IPS DF 19.7 (cell line): ENCODE data around the gene SMIM45.
"Not testable (repeated sequence)": the region's sequence is repeated elsewhere in the genome, so short reads cannot be mapped to it uniquely, and the experiment has no call there.

Experiments
- DNase-seq: peaks from one replicate; pipeline ENCODE4 v3.0.0-alpha.2; 2013; ENCODE audit warnings: low read depth, low spot score

SMIM45 gene

DNA sequence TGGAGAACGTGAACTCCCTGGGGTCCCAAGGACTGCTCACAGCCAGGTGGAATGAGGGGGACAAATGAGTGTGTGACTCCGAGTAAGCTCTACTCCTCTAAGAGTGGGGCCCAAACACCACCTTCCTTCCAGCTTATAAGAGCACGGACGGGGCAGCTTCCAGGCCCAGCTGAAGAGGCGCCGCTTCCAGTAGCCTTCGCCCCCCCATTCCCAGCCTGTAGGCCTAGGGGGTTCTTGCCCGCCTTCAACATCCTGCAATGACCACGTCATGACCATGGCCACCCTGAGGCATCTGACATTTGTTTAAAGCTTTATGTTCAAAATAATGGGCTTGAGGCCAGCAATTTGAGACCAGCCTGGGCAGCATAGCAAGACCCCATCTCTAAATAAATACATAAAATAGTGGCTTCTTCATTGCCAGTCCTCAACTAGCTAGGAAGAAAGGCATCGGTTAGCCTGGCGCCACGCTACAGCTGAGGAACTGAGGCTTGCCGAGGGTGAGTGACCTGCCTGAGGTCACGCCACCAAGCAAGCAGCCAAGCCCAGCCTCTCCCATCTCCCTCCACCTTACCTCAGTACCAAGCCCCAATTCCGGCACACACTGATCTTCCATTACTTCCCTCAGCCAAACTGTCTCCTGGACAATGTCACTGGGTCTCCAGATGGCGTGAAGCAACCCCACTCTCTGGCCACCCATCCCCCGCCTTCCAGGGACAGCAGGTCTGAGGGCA is 17.5 kb upstream of the SMIM45 start:
- no peak for DNase-seq

DNA sequence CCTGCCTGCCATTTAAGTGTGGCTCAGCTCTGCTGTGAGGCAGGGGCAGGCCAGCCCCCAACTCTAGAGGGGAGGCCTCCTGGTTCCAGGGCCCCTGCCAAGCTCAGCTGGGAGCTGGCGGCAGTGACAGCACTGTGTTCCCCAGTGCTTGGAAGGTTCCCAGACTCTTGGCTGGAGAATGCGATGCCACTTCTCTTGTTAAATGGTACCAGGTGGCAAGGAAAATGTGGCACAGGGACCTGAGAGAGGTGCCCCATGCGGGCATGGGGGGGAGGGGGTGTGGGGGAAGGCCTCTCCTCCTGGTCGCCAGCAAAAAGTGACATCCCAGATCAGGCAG is 17.0 kb upstream of the SMIM45 start:
- DNase-seq = no peak

DNA sequence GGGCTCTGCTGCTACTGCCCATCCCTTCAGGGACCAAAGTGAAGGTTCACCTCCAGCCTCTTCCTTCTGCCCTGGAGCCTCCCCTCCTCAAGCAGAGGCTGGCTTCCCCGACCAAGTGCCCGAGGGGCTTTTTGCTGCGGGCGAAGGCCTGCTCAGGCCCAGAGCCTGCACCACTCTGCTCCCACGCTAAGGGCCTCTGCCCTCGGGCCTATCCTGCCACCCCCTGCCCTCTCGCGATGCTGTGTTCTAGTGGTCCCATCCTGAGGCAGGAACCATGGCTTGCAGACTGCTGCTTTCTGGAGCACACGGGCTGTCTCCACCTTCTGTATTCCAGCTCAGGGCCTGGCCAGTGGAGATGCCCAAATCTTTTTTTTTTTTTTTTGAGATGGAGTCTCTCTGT is 16.4 kb upstream of the SMIM45 start:
- DNase-seq = no peak

DNA sequence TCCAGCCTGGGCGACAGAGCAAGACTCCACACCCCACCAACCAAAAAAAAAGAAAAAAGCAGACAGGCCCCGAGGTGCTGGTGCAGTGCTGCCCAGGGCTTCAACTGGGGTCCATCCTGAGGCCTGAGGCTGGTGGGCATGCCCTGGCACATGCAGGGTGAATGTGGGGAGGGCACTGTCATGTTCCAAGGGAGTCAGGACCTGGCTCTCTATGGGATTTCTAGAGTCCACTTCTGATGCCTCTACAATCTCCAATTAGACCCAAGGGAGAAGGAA is 15.1 kb upstream of the SMIM45 start:
- DNase-seq = no peak

DNA sequence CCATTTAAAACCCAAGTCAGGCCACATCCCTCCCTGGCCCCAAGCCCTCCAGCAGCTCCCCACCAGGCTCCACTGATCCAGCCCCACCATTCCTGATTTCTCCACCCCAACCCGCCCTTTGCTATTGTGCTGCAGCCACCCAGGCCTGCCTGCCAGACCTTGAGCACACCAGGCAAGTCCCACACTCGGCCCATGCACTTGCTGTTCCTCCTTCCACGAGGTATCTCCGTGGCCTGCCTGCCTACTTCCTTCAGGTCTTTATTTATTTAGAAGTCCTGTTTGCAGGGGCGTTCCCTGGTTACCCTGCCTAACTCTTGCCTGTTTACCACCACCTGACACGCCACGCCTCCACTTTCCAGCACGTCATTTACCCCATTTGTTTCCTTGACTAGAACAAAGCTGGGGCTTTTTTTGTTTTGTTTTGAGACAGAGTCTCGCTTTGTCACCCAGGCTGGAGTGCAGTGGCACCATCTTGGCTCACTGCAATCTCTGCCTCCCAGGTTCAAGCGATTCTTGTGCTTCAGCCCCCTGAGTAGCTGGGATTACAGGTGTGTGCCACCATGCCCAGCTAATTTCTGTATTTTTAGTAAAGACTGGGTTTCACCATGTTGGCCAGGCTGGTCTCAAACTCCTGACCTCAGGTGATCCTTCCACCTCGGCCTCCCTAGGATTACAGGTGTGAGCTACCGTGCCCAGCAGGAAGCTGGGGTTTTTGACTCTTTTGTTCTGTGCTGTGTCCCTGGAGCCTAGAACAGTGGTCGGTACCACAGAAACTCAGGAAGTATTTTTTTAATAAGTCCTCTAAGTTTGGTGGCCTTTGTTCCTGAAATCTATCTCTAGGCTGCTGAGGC is 11.7 kb upstream of the SMIM45 start:
- no peak for DNase-seq

DNA sequence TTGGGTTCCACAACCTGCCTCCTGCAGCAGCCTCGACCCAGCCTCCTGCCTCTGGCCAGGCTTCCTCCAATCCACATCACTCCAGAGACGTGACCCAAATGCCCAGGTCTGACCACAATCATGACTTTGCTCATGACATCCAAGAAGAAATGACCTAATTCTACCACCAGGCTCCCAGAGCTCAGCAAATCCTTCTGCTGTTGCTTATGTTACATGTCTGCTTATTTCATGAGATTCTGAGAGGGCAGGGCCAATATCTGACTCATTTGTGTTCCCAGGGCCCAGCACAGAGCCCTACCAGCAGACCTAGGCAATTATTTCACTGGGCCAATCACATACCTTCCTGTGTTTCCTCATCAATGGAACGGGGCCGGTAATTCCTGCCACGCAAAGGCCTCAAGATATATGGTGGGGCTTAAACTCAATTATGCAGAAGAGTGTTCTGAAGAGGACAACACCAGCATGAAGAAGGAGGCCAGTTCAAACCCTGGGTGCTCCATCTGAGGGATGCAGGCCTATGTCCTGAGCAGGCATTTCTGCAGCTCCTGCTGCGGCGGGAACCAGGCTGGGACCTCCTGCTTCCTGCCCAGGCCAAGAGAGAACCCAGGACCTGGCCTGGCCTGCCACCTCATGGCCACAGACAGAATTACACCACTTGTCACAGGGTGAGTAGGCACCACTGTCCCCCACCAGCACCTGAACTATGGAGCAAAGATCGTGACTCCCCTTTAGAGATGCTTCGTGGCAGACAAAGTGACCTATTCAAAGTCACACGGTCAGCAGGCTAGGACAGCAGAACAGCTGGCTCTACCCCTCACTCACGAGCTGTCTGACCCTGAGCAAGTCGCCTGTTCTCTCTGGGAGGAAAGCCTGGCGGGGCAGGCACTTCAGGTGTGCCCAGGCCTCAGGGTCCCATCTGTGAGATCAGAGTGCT is 10.9 kb upstream of the SMIM45 start:
- DNase-seq = no peak

DNA sequence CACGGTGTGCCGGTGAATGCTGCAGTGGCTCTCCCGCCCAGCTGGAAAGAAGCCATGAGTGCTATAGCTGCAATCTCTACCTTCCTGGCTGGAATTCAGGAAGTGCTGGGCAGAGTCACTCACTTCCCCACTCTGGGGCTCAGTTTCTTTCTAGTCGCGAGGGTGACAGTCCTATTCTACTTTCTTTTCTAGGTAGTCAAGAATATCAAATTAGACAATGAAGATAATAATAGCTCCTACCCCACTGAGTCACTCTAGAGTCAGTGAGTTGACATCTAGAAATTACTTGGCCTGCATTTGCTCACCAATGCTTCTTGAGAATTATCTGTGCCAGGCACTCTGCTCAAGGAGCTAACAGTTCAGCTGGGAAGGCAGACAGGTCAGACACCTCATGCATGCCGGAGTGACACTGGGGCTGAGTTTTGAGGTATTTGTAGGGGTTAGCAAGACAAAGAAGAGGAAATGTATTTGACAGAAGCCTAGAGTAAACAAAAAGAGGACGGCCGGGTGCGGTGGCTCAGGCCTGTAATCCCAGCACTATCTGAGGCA is 8.2 kb upstream of the SMIM45 start:
- no peak for DNase-seq

DNA sequence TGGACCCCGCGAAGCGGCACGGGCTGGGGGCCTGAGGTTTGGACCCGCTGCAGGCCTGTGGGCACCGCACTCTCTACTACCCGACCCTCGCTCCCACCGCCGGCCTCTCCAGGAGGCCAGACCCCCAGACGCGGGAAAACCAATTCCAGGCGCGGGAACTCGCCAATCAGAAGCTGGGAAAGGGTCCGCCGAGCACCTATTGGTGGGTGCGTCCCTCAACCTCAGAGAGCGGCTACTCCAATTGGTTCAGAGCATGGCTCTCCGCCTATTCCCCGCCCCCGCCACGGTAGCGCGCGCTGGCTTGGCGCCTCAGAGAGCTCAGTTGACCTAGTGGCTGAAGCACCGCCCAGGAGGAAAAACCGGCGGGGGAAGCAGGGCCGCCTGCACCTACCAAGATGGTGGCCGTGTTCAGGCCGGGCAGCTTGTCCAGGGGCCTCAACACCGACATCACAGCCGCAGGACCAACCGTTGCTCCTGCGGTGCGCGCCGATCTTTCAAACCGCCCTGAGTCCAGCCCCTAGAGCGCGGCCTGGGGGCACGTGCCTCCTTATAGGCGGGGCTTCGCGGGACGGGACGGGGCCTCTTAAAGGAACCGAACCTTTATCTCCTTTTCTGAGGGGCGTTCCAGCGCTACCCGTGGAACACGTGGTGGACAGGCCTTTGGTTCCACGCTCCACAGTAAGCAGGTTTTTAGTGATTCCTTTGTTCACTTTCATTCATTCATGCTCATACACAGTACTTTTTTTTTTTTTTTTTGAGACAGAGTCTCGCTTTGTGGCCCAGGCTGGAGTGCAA is 5.1 kb upstream of the SMIM45 start, which contains the start of gene CENPM:
CENPM (minus strand) TSS at position 524 of the 795 bp plus-strand sequence; CDS start at position 448, 76 bp downstream.
- DNase-seq = peak; percentile 87

DNA sequence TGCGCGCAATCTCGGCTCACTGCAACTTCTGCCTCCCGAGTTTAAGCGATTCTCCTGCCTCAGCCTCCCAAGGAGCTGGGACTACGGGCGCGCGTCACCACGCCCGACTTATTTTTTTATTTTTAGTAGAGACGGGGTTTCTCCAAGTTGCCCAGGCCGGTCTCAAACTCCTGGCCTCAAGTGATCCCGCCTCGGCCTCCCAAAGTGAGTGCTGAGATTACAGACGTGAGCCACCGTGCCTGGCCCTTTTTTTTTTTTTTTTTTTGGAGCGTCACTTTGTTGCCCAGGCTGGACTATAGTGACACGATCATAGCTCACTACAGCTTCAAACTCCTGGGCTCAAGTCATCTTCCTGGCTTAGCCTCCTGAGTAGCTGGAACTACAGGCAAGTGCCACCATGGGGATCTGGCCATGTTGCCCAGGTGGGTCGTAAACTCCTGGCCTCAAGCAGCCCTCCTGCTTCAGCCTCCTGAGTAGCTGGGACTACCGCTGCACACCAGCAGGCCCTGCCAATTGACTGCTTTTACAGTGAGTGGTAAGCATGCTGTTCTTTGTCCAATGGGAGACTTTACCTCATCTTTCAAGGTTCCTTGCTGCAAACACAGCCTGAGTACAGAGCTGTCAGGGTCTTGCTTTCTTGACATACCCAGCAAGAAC is 4.4 kb upstream of the SMIM45 start:
- no peak for DNase-seq

DNA sequence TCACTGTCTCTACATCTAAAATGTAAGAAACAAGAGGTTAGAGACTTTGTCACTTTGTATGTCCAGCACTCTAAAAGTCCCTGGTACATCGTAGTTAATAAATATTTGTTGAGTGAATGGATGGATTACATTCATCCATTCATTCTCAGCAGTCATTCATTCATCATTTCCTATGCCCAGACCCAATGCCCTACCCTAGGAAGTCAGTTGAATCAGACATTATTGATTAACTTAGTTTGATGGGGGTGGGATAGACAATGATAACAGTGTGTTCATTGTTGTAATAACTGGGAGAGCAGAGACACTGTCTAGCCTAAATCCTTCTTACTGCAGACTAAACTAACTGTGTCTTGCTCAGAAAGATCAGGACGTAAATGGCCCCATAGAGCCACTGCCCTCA is 3.8 kb upstream of the SMIM45 start:
- DNase-seq = no peak

DNA sequence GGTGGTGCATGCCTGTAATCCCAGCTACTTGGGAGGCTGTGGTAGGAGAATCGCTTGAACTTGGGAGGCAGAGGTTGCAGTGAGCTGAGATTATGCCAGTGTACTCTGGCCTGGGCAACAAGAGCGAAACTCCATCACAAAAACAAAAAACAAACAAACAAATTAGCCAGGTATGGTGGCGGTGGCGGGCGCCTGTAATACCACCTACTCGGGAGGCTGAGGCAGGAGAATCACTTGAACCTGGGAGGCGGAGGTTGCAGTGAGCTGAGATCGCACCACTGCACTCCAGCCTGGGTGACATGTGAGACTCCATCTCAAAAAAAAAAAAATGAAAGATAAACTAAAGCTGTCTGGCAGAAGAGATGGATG is 3.0 kb upstream of the SMIM45 start:
- not testable (repeated sequence) for DNase-seq

DNA sequence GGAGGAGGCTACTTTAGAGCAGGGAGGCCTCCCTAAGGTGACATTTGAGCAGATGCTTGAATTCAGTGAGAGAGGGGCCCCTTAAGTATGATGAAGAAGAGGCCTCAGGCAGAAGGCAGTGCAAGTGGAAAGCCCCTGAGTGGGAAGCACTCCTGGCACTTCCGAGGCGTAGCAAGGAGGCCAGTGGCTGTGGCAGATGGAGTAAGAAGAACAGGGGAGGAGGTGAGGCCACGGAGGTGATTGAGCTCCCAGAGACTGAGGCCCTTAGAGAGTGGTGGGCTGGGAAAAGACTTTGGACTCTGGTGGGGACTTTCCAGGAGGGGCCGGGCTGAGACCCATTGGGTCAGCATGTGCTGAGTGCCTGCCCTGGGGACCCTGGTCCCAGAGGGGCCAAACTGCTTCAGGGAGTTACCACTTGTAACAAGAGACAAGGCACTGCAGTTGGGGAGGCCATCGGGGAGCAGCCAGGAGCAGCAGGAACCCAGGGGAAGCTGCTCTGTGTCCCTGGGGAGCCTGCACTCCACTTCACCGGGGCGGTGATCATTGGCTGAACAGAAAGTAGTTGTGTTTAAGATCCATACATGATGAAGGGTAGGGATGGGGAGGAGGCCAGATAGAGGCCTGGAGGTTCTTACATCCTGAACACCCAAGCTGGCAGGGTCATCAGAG is 2.5 kb upstream of the SMIM45 start:
- DNase-seq = no peak

DNA sequence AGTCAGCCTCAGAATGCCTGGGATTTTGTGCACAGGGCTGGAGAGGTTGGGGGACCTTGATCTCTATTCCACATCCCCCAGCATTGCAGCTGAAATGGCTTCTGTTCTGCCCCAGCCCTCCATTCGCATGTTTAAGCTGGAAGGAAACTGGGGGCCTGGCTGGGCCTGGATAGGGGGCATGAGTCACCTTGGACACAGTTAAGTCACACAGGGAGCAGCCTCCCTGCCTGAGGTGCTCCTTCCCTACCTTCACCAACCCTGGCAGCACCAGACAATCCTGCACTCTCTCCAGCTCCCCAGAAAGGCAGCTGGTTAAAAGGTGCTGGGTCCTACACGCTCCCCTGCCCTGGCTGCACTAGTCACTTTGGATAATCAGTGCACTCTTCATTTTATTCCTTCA is 763 bp downstream of the SMIM45 start:
- DNase-seq = no peak

DNA sequence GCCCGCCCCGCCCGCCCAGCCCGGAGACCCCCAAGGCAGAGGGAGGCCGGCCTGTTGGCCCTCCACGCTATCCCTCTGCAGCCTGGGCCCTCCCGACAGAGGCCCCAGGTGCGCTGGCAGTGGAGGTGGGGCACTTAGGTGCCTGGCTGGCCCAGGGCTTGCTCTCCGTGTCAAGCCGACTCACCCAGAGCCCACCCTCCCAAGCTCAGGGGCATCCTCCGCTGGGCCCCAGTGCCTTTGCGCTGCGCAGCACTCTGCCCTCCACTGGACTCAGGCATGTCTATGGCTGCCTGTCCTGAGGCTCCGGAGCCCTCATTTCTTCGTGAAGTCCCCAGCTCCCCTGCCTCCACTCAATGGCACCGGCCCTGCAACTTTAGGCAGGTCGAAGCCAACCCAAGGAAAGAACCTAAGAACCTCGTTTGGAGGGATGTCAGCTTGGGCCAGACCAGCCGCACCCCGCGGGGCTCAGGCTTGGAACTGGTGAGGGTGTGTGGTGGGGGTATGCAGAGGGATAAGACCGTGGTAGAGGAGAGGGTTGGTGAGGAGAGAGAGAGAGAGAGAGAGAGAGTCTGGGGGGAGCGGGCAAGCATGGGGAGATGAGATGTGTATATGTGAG is 6.1 kb downstream of the SMIM45 start:
- no peak for DNase-seq

DNA sequence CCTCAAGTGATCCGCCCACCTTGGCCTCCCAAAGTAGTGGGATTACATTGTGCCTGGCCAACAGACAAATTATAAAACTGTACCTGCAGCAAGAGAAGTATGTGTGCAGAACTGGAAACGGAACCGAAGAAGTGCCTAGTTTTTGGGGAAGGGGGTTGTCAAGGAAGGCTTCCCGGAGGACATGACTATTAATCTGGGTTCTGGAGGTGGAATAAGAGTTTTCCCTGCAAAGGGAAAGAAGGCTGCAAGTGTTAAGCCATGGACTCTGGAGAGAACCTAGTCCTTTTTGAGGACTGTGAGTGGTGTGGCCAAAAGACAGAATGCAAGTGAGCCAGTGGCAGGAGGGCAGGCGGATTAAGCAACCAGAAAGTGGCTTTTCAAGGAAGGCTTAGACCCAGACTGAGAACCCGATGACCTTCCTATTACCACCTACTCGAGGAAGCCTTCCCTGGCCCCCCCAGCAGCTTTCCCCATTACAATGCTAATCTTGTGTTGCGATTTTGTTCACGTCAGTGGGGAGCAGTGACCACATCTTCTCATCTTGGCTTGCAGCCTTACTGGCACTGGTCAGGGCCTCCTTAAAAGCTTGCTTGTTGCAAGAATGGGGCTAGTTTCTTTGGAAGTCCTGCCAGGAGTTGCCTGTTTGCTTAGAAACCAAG is 11.6 kb downstream of the SMIM45 start:
- DNase-seq = no peak

DNA sequence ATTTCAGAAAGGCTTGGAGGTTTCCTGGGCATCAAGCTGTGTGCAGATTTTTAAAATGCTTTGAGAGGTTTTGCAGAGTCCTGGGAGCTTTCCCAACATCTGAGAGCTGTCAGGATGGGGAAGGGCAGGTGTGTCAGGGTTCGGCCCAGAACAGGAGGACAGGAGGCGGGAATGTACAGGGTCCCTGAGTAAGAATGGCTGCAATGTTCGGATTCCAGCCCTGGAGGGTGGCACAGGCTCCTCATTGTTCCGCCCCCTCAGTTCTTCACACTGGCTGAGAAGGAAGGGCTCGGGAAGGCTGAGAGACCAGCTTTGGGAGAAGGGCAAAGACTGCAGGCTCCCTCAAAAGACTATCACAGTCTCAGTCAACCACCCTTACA is 12.2 kb downstream of the SMIM45 start:
- no peak for DNase-seq

DNA sequence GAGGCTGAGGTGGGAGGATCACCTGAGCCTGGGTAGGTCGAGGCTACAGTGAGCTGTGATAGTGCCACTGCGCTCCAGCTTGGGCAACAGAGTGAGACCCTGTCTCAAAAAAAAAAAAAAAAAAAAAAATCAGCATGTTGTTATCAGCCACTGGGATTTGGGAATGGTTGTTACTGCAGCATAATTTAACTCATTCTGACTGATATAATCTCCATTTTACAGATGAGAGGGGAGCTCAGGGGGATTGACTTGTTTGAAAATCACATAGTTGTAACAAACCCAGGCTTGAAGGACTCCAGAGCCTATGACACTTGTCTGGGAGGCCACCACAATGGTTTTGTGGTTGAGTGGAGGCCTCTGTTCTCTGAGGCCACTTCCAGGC is 14.3 kb downstream of the SMIM45 start:
- DNase-seq = no peak

DNA sequence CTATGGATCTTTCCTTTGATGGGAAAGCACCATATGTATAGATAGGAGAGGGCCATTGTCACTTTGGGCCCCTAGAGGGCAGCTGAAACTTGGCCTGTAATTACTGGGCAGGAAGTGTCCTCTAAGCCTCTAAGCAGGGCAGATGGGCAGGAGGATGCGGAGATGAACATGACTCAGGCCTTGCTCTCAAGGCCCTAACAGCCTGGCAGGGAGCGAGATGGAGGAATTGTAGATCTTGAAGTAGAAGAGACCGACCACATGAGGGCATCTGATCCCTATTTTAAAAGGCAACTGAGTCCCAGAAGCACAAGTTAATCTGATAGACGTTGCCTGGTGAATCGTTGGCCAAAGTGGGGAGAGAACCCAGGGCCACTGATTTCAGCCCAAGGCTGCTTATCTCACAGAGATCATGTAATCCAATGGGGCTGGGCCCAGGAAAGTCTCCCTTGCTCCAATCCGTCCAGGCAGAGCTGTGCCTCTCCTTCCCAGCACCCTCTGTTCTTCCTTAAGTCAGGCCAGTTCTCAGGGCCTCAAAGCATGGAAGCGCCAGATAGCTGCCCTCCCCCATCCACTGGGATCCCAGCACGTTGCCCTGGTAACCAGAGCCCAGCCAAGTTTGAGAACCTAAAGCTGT is 14.8 kb downstream of the SMIM45 start:
- DNase-seq = peak; percentile 69

DNA sequence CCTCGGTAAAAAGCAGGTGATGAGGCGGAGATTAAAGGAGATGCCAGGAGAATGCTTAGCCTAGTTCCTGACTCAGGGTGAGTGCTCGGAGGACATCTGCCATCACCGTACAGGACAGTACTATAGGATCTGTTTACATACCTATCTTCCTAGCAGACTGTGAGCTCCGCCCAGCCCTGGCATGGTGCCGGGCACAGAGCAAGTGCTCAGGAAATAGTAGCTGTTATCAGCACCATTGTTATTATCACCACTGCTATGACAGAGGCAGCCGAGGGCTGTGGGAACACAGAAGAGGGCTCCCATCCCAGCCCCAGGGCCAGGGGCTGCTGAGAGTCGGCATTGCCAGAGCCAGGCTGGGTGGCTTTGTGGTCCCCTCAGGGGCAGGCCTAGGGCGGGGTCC is 16.7 kb downstream of the SMIM45 start:
- no peak for DNase-seq
